ENCODE data around the gene PCDHA5. TPM values are rescaled to one million over a fixed set of nuclear protein-coding genes. Genes with fewer than 3 reads are reported as not detected.
"Not testable (repeated sequence)": the region's sequence is repeated elsewhere in the genome, so short reads cannot be mapped to it uniquely, and the experiment has no call there.

Gene PCDHA5
- total RNA-seq (0.69 TPM), polyA plus RNA-seq (0.05 TPM)

GRCh38 chr5:140821375-140822280 is at the start of gene PCDHA5:
Gene PCDHA5, plus strand, starts transcription at chr5:140821613.
- Histone ChIP-seq H3K36me3 (ENCODE audit: insufficient read depth) (no peaks in the 10 kb centered on the region), H3K27ac (ENCODE audit: low read depth) (no peak within 1 kb of the TSS), H3K4me3 (ENCODE audit: low read depth, low read length) (no peak within 1 kb of the TSS), H3K4me1 (ENCODE audit: insufficient read depth) (no peaks in the 10 kb centered on the region)
- no peak for DNase-seq (ENCODE audit: extremely low spot score)
- WGBS, result 28% methylated on average over 39 of the region's 39 CpGs

- Histone ChIP-seq H3K36me3 (ENCODE audit: insufficient read depth) (no peaks in the 10 kb centered on the region), H3K4me3 (ENCODE audit: low read depth, low read length) (no peak overlapping the region), H3K4me1 (ENCODE audit: insufficient read depth) (no peaks in the 10 kb centered on the region), H3K27ac (ENCODE audit: low read depth) (no peak overlapping the region)
- WGBS, result 62% methylated on average over 1 of the region's 1 CpG
- no peak for DNase-seq (ENCODE audit: extremely low spot score)
Observed at GRCh38 chr5:140780512-140780911, 40.9 kb upstream of the PCDHA5 start.

GRCh38 chr5:140785905-140786686 is 35.3 kb upstream of the PCDHA5 start, which contains the start of gene PCDHA1:
Gene PCDHA1, plus strand, starts transcription at chr5:140786140.
- H3K4me1 ChIP-seq (ENCODE audit: insufficient read depth), result no peaks in the 10 kb centered on the region
- no peak within 1 kb of the TSS for H3K27ac ChIP-seq (ENCODE audit: low read depth)
- DNase-seq (ENCODE audit: extremely low spot score), result no peak
- 19% methylated on average over 29 of the region's 29 CpGs for WGBS
- H3K36me3 ChIP-seq (ENCODE audit: insufficient read depth), result no peaks in the 10 kb centered on the region
- H3K4me3 ChIP-seq (ENCODE audit: low read depth, low read length), result no peak within 1 kb of the TSS

GRCh38 chr5:140787422-140787821 is 34.0 kb upstream of the PCDHA5 start:
- not testable (repeated sequence) for DNase-seq (ENCODE audit: extremely low spot score); H3K27ac ChIP-seq (ENCODE audit: low read depth); H3K4me3 ChIP-seq (ENCODE audit: low read depth, low read length); H3K4me1 ChIP-seq (ENCODE audit: insufficient read depth); H3K36me3 ChIP-seq (ENCODE audit: insufficient read depth)
- 40% methylated on average over 44 of the region's 44 CpGs for WGBS

GRCh38 chr5:140787849-140788504 is 33.4 kb upstream of the PCDHA5 start:
- H3K4me1 ChIP-seq (ENCODE audit: insufficient read depth); DNase-seq (ENCODE audit: extremely low spot score); H3K36me3 ChIP-seq (ENCODE audit: insufficient read depth); H3K27ac ChIP-seq (ENCODE audit: low read depth); H3K4me3 ChIP-seq (ENCODE audit: low read depth, low read length): not testable (repeated sequence)
- 37% methylated on average over 70 of the region's 70 CpGs for WGBS

- Histone ChIP-seq H3K27ac (ENCODE audit: low read depth) (no peak overlapping the region), H3K4me3 (ENCODE audit: low read depth, low read length) (no peak overlapping the region), H3K36me3 (ENCODE audit: insufficient read depth) (no peaks in the 10 kb centered on the region), H3K4me1 (ENCODE audit: insufficient read depth) (no peaks in the 10 kb centered on the region)
- 43% methylated on average over 2 of the region's 2 CpGs for WGBS
- DNase-seq (ENCODE audit: extremely low spot score), result no peak
Observed at GRCh38 chr5:140791089-140791488, 30.3 kb upstream of the PCDHA5 start.

GRCh38 chr5:140794595-140795258 is 26.7 kb upstream of the PCDHA5 start, which contains the start of gene PCDHA2:
Gene PCDHA2, plus strand, starts transcription at chr5:140794852.
- no peak for DNase-seq (ENCODE audit: extremely low spot score)
- 21% methylated on average over 27 of the region's 27 CpGs for WGBS
- Histone ChIP-seq H3K36me3 (ENCODE audit: insufficient read depth) (no peaks in the 10 kb centered on the region), H3K4me1 (ENCODE audit: insufficient read depth) (no peaks in the 10 kb centered on the region), H3K27ac (ENCODE audit: low read depth) (no peak within 1 kb of the TSS), H3K4me3 (ENCODE audit: low read depth, low read length) (no peak within 1 kb of the TSS)

- 21% methylated on average over 15 of the region's 15 CpGs for WGBS
- Histone ChIP-seq H3K27ac (ENCODE audit: low read depth) (no peak overlapping the region), H3K4me1 (ENCODE audit: insufficient read depth) (no peaks in the 10 kb centered on the region), H3K36me3 (ENCODE audit: insufficient read depth) (no peaks in the 10 kb centered on the region), H3K4me3 (ENCODE audit: low read depth, low read length) (no peak overlapping the region)
- no peak for DNase-seq (ENCODE audit: extremely low spot score)
Observed at GRCh38 chr5:140795259-140795641, 26.2 kb upstream of the PCDHA5 start.

- not testable (repeated sequence) for DNase-seq (ENCODE audit: extremely low spot score); H3K27ac ChIP-seq (ENCODE audit: low read depth)
- 54% methylated on average over 72 of the region's 72 CpGs for WGBS
Observed at GRCh38 chr5:140796072-140796717, 25.2 kb upstream of the PCDHA5 start.

GRCh38 chr5:140796718-140797095 is 24.7 kb upstream of the PCDHA5 start:
- DNase-seq (ENCODE audit: extremely low spot score), result no peak
- no peaks in the 10 kb centered on the region for H3K4me1 ChIP-seq (ENCODE audit: insufficient read depth)
- no peak overlapping the region for H3K4me3 ChIP-seq (ENCODE audit: low read depth, low read length)
- H3K36me3 ChIP-seq (ENCODE audit: insufficient read depth), result no peaks in the 10 kb centered on the region
- no peak overlapping the region for H3K27ac ChIP-seq (ENCODE audit: low read depth)
- 54% methylated on average over 39 of the region's 39 CpGs for WGBS

More at GRCh38 chr5:140796072-140796717, 25.2 kb upstream of the PCDHA5 start:
- H3K4me3 ChIP-seq (ENCODE audit: low read depth, low read length); H3K4me1 ChIP-seq (ENCODE audit: insufficient read depth); H3K36me3 ChIP-seq (ENCODE audit: insufficient read depth): not testable (repeated sequence)

GRCh38 chr5:140800816-140801493 is 20.5 kb upstream of the PCDHA5 start, which contains the start of gene PCDHA3:
Gene PCDHA3, plus strand, starts transcription at chr5:140801057.
- no peak for DNase-seq (ENCODE audit: extremely low spot score)
- H3K4me1 ChIP-seq (ENCODE audit: insufficient read depth), result no peaks in the 10 kb centered on the region
- H3K27ac ChIP-seq (ENCODE audit: low read depth), result no peak within 1 kb of the TSS
- H3K36me3 ChIP-seq (ENCODE audit: insufficient read depth), result no peaks in the 10 kb centered on the region
- no peak within 1 kb of the TSS for H3K4me3 ChIP-seq (ENCODE audit: low read depth, low read length)
- 14% methylated on average over 29 of the region's 29 CpGs for WGBS

- no peak for DNase-seq (ENCODE audit: extremely low spot score)
- WGBS, result 13% methylated on average over 16 of the region's 16 CpGs
- Histone ChIP-seq H3K36me3 (ENCODE audit: insufficient read depth) (no peaks in the 10 kb centered on the region), H3K4me3 (ENCODE audit: low read depth, low read length) (no peak overlapping the region), H3K4me1 (ENCODE audit: insufficient read depth) (no peaks in the 10 kb centered on the region), H3K27ac (ENCODE audit: low read depth) (no peak overlapping the region)
Observed at GRCh38 chr5:140801494-140801841, 19.9 kb upstream of the PCDHA5 start.

Data from urinary bladder (tissue), 4 donors.